Neural cell (in vitro differentiated cells): ENCODE data around the gene PRR5L. TPM values are rescaled to one million over a fixed set of nuclear protein-coding genes. Genes with fewer than 3 reads are reported as not detected.
A peak's percentile ranks its signal among the peaks of the same experiment; 100 is the strongest.

Experiments
- H2AFZ ChIP-seq: fragments of 200-600, 300-800 bp; sonication (generic), shearing (Covaris generic); 2 replicates; pipeline ENCODE4 v1.6.0; 2014; ENCODE audit warnings: low read depth, mild to moderate bottlenecking, antibody characterized with exemption, low read length, moderate library complexity
- H3F3A ChIP-seq: fragments of 200-600 bp; shearing (Covaris generic); 2 replicates; pipeline ENCODE4 v1.6.1; 2016; ENCODE audit warnings: mild to moderate bottlenecking, moderate library complexity, mixed read lengths, antibody characterized with exemption, low read length; ENCODE audit not compliant: insufficient read depth, poor library complexity, severe bottlenecking
- H3K27ac ChIP-seq: fragments of 200-600, 300-800 bp; sonication (generic), shearing (Covaris generic); 2 replicates; pipeline ENCODE4 v1.5.1; 2014; ENCODE audit warnings: mild to moderate bottlenecking, low read length, moderate library complexity
- H3K27me3 ChIP-seq: fragments of 300-800, 200-600 bp; sonication (generic), shearing (Covaris generic); 2 replicates; pipeline ENCODE4 v1.6.0; 2014; ENCODE audit warnings: mild to moderate bottlenecking, low read depth, low read length, moderate library complexity; ENCODE audit not compliant: insufficient read depth
- H3K36me3 ChIP-seq: fragments of 300-800, 200-600 bp; sonication (generic), shearing (Covaris generic); 2 replicates; pipeline ENCODE4 v1.5.1; 2014; ENCODE audit warnings: mild to moderate bottlenecking, antibody characterized with exemption, low read length, moderate library complexity; ENCODE audit not compliant: insufficient read depth
- H3K4me2 ChIP-seq: fragments of 300-800, 200-600 bp; sonication (generic), shearing (Covaris generic); 2 replicates; pipeline ENCODE4 v1.6.0; 2014; ENCODE audit warnings: mild to moderate bottlenecking, low read length
- H3K4me3 ChIP-seq: fragments of 300-800, 200-600 bp; sonication (generic), shearing (Covaris generic); 2 replicates; pipeline ENCODE4 v1.5.1; 2014; ENCODE audit warnings: mild to moderate bottlenecking, low read length, moderate library complexity
- H3K79me2 ChIP-seq: fragments of 200-600 bp; shearing (Covaris generic); replicated peaks from 2 replicates; pipeline ENCODE4 v1.6.0; 2014; ENCODE audit warnings: mild to moderate bottlenecking, low read length, moderate library complexity; ENCODE audit not compliant: insufficient read depth
- H3K9ac ChIP-seq: fragments of 300-800, 200-600 bp; sonication (generic), shearing (Covaris generic); 2 replicates; pipeline ENCODE4 v1.6.1; 2016; ENCODE audit warnings: mild to moderate bottlenecking, low read length, mixed read lengths
- H3K9me2 ChIP-seq: fragments of 200-600 bp; shearing (Covaris generic); 2 replicates; pipeline ENCODE4 v1.6.1; 2016; ENCODE audit warnings: mild to moderate bottlenecking, low read length, mixed read lengths; ENCODE audit not compliant: insufficient read depth
- H3K9me3 ChIP-seq: fragments of 200-600, 300-800 bp; sonication (generic), shearing (Covaris generic); 2 replicates; pipeline ENCODE4 v1.6.1; 2016; ENCODE audit warnings: mild to moderate bottlenecking, mixed run types, low read length, moderate library complexity, mixed read lengths
- H4K20me1 ChIP-seq: fragments of 200-600 bp; shearing (Covaris generic); 2 replicates; pipeline ENCODE4 v1.6.1; 2016; ENCODE audit warnings: mild to moderate bottlenecking, mixed run types; ENCODE audit not compliant: insufficient read depth
- EP300 ChIP-seq: fragments of 450-650 bp; conservative IDR thresholded peaks from 2 replicates; pipeline ENCODE4 v1.6.1; 2014; ENCODE audit warnings: antibody characterized with exemption, mild to moderate bottlenecking, moderate library complexity; ENCODE audit not compliant: poor library complexity, severe bottlenecking
- EZH2 ChIP-seq: fragments of 200-600, 300-800 bp; shearing (Covaris generic), sonication (generic); IDR thresholded peaks from 2 replicates; pipeline ENCODE4 v1.6.1; 2014; ENCODE audit warnings: antibody characterized with exemption, low read length, borderline replicate concordance, mild to moderate bottlenecking; ENCODE audit not compliant: insufficient read depth, poor library complexity, severe bottlenecking
- MXI1 ChIP-seq: fragments of 450-650 bp; conservative IDR thresholded peaks from 2 replicates; pipeline ENCODE4 v1.6.1; 2014; ENCODE audit warnings: antibody characterized with exemption, mild to moderate bottlenecking; ENCODE audit not compliant: poor library complexity, severe bottlenecking
- POLR2AphosphoS5 ChIP-seq: IDR thresholded peaks from 2 replicates; pipeline ENCODE4 v1.6.1; 2012
- RAD21 ChIP-seq: fragments of 450-650 bp; conservative IDR thresholded peaks from 2 replicates; pipeline ENCODE4 v1.6.1; 2014; ENCODE audit warnings: antibody characterized with exemption, mild to moderate bottlenecking, moderate library complexity
- SMC3 ChIP-seq: fragments of 450-650 bp; conservative IDR thresholded peaks from 2 replicates; pipeline ENCODE4 v1.6.1; 2014; ENCODE audit warnings: antibody characterized with exemption, mild to moderate bottlenecking, moderate library complexity; ENCODE audit not compliant: poor library complexity
- TAF1 ChIP-seq: IDR thresholded peaks from 2 replicates; pipeline ENCODE4 v1.6.1; 2012; ENCODE audit warnings: low read depth
- polyA plus RNA-seq: library from polyadenylated mRNA; depleted of rRNA; stranded (reverse); fragments of >200 nt; gene quantifications from 2 replicates; pipeline ENCODE4 v1.2.3, GENCODE V29; 2014
- TF ChIP-seq, protein P1 (sequence below): fragments of 450-650 bp; IDR thresholded peaks from 2 replicates; pipeline ENCODE4 v1.5.1; 2014; ENCODE audit warnings: antibody characterized with exemption, mild to moderate bottlenecking, moderate library complexity; ENCODE audit not compliant: poor library complexity, severe bottlenecking
- TF ChIP-seq, protein P2 (sequence below): IDR thresholded peaks from 2 replicates; pipeline ENCODE4 v1.6.1; 2012; ENCODE audit warnings: borderline replicate concordance

PRR5L gene
- polyA plus RNA-seq, 1 donor from 2014 or later: 0.22 TPM

DNA sequence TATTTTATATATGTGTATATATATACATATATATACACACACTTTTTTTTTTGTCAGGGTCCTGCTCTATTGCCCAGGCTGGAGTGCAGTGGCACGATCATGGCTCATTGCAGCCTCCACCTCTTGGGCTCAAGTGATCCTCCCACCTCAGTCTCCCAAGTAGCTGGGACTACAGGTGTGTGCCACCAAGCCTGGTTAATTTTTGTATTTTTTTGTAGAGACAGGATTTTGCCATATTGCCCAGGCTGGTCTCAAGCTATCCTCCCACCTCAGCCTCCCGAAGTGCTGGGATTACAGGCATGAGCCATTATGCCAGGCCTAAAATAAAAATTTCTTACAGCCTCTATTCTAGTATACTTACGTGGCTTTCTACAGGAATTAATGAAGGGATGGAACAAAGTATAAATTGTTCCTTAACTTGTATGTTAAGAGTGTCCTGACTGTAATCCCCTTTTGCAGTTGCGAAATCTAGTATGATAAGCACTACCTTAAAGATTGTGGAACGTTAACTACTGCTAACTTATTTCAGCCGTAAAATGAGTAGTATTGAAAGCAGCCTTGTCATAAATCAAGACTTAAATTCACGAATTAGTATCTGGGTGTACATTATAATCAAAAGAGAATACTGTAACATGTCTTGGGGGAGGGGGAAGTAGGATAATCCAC is 211.9 kb downstream of the PRR5L start:
- Histone ChIP-seq H3K79me2 (peaks cover 13% of the 10 kb centered on the region), H3K4me2 (no peak overlapping the region), H3F3A (no peaks in the 10 kb centered on the region), H4K20me1 (no peaks in the 10 kb centered on the region), H3K9me2 (no peaks in the 10 kb centered on the region), H3K36me3 (no peaks in the 10 kb centered on the region), H3K4me3 (peak overlapping the region; percentile 99), H2AFZ (no peak overlapping the region), H3K9me3 (no peaks in the 10 kb centered on the region), H3K27ac (no peak overlapping the region), H3K27me3 (no peaks in the 10 kb centered on the region), H3K9ac (no peak overlapping the region)
- TF ChIP-seq RAD21: no peak
- TF ChIP-seq SMC3: no peak
- no peak for TF ChIP-seq POLR2AphosphoS5
- TF ChIP-seq MXI1: no peak
- no peak for TF ChIP-seq EZH2

DNA sequence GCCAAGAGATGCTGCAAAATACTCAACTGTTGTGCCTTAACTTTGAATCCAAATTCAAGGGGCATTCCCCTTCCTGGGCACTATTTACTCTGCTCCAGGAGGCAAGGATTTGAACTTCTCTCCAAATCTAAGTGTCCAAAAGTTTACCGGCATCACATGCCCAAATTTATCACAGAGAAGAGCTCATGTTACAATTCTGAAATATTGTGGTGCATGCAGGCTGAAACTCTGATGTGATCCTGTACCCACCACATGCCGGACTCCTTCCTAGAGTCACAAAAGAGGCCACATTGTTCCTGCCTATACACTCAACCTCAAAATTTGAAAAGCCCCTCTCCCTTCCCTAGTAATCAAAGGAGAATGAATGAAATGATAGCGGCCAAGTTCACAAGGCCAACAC is 212.7 kb downstream of the PRR5L start:
- H3K27me3 ChIP-seq: no peaks in the 10 kb centered on the region
- peak overlapping the region; percentile 99 for H3K4me3 ChIP-seq
- H3F3A ChIP-seq: no peaks in the 10 kb centered on the region
- no peaks in the 10 kb centered on the region for H3K9me2 ChIP-seq
- no peak overlapping the region for H3K27ac ChIP-seq
- H3K9me3 ChIP-seq: no peaks in the 10 kb centered on the region
- no peaks in the 10 kb centered on the region for H3K36me3 ChIP-seq
- H2AFZ ChIP-seq: no peak overlapping the region
- H3K4me2 ChIP-seq: peak overlapping the region; percentile 83
- H3K9ac ChIP-seq: peak overlapping the region; percentile 88
- peaks cover 13% of the 10 kb centered on the region for H3K79me2 ChIP-seq
- H4K20me1 ChIP-seq: no peaks in the 10 kb centered on the region
- TF ChIP-seq EZH2 (no peak), MXI1 (no peak), SMC3 (no peak), RAD21 (no peak), POLR2AphosphoS5 (no peak), TAF1 (no peak), EP300 (no peak)
- TF ChIP-seq, protein P1, sequence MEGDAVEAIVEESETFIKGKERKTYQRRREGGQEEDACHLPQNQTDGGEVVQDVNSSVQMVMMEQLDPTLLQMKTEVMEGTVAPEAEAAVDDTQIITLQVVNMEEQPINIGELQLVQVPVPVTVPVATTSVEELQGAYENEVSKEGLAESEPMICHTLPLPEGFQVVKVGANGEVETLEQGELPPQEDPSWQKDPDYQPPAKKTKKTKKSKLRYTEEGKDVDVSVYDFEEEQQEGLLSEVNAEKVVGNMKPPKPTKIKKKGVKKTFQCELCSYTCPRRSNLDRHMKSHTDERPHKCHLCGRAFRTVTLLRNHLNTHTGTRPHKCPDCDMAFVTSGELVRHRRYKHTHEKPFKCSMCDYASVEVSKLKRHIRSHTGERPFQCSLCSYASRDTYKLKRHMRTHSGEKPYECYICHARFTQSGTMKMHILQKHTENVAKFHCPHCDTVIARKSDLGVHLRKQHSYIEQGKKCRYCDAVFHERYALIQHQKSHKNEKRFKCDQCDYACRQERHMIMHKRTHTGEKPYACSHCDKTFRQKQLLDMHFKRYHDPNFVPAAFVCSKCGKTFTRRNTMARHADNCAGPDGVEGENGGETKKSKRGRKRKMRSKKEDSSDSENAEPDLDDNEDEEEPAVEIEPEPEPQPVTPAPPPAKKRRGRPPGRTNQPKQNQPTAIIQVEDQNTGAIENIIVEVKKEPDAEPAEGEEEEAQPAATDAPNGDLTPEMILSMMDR: no peak
- TF ChIP-seq, protein P2, sequence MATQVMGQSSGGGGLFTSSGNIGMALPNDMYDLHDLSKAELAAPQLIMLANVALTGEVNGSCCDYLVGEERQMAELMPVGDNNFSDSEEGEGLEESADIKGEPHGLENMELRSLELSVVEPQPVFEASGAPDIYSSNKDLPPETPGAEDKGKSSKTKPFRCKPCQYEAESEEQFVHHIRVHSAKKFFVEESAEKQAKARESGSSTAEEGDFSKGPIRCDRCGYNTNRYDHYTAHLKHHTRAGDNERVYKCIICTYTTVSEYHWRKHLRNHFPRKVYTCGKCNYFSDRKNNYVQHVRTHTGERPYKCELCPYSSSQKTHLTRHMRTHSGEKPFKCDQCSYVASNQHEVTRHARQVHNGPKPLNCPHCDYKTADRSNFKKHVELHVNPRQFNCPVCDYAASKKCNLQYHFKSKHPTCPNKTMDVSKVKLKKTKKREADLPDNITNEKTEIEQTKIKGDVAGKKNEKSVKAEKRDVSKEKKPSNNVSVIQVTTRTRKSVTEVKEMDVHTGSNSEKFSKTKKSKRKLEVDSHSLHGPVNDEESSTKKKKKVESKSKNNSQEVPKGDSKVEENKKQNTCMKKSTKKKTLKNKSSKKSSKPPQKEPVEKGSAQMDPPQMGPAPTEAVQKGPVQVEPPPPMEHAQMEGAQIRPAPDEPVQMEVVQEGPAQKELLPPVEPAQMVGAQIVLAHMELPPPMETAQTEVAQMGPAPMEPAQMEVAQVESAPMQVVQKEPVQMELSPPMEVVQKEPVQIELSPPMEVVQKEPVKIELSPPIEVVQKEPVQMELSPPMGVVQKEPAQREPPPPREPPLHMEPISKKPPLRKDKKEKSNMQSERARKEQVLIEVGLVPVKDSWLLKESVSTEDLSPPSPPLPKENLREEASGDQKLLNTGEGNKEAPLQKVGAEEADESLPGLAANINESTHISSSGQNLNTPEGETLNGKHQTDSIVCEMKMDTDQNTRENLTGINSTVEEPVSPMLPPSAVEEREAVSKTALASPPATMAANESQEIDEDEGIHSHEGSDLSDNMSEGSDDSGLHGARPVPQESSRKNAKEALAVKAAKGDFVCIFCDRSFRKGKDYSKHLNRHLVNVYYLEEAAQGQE: no peak
